HG03457 (cell line): ENCODE results near the gene NXNL1.
"Not testable (repeated sequence)": the region's sequence is repeated elsewhere in the genome, so short reads cannot be mapped to it uniquely, and the experiment has no call there.

Source experiments
- ATAC-seq: cut with Tn5 transposase; IDR thresholded peaks from one replicate; pipeline ENCODE4 v1.9.1; 2021; ENCODE audit warnings: moderate number of reproducible peaks; ENCODE audit not compliant: unreplicated experiment

The NXNL1 gene

GRCh38 chr19:17460372-17461230, at the start of gene NXNL1:
TSS of gene NXNL1 (minus strand) at chr19:17460926. CDS start at chr19:17460869, 57 bp downstream.
- no peak for ATAC-seq

- ATAC-seq, result not testable (repeated sequence)
Observed at GRCh38 chr19:17508558-17508933, 47.8 kb upstream of the NXNL1 start.

GRCh38 chr19:17506745-17507144, 46.0 kb upstream of the NXNL1 start:
- ATAC-seq, result no peak

- ATAC-seq, result no peak
Observed at GRCh38 chr19:17505223-17505622, 44.5 kb upstream of the NXNL1 start.

GRCh38 chr19:17504456-17504855, 43.7 kb upstream of the NXNL1 start:
- no peak for ATAC-seq

GRCh38 chr19:17504030-17504429, 43.3 kb upstream of the NXNL1 start:
- no peak for ATAC-seq

- no peak for ATAC-seq
Observed at GRCh38 chr19:17503240-17503639, 42.5 kb upstream of the NXNL1 start.

- no peak for ATAC-seq
Observed at GRCh38 chr19:17500447-17501198, 39.9 kb upstream of the NXNL1 start.

GRCh38 chr19:17499648-17500446, 39.1 kb upstream of the NXNL1 start:
- no peak for ATAC-seq

- ATAC-seq, result not testable (repeated sequence)
Observed at GRCh38 chr19:17499025-17499424, 38.3 kb upstream of the NXNL1 start.

GRCh38 chr19:17497149-17497798, 36.5 kb upstream of the NXNL1 start:
- no peak for ATAC-seq

- no peak for ATAC-seq
Observed at GRCh38 chr19:17496337-17496997, 35.7 kb upstream of the NXNL1 start.

GRCh38 chr19:17495639-17496296, 35.0 kb upstream of the NXNL1 start:
- no peak for ATAC-seq

GRCh38 chr19:17491287-17491686, 30.6 kb upstream of the NXNL1 start:
- ATAC-seq, result no peak

- no peak for ATAC-seq
Observed at GRCh38 chr19:17490411-17490810, 29.7 kb upstream of the NXNL1 start.

GRCh38 chr19:17489392-17490030, 28.8 kb upstream of the NXNL1 start:
- no peak for ATAC-seq

GRCh38 chr19:17488593-17489391, 28.1 kb upstream of the NXNL1 start:
- ATAC-seq, result no peak
